Kidney glomerular epithelial cell (primary cell): ENCODE data around the gene SMIM41.

ENCODE experiments used
- DNase-seq: peaks from one replicate; lab custom pipeline; 2025; lab: John Stamatoyannopoulos, UW

The SMIM41 gene

DNA sequence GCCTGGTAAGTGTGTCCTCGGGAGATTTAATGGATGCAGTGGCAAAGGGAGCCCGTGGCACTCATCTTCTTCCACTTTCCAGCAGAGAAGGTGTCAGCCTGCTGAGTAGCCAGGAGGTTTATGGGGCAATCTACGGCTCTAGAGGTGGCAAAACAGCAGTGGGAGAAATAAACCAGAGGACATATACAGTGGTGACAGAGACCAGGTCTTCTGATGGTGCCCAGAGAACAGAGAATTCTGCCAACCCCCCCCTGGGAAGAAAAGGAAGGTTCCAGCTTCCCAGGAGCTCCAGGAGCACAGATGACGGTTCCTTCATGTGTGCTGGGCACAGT is 43.0 kb downstream of the SMIM41 start:
- no peak for DNase-seq

DNA sequence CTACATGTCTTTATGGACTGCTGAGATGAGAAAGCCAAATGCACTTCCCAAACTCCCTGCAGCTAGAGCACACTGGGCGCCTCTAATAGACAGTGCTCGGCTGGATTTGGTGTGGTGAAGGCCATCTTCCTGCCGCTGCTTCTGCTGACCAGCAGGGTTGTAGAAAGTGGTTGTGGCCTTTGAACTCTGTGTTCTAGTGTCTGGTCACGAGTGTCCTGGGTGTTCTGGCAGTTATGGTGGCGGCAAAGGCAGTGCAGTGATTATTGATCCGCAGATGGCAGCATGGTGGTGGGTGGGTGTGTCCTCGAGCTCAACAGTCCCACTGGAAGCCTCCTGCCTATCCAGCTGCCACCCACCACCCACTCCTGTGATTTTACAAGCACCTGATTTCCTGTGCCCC is 43.4 kb downstream of the SMIM41 start:
- DNase-seq = no peak

DNA sequence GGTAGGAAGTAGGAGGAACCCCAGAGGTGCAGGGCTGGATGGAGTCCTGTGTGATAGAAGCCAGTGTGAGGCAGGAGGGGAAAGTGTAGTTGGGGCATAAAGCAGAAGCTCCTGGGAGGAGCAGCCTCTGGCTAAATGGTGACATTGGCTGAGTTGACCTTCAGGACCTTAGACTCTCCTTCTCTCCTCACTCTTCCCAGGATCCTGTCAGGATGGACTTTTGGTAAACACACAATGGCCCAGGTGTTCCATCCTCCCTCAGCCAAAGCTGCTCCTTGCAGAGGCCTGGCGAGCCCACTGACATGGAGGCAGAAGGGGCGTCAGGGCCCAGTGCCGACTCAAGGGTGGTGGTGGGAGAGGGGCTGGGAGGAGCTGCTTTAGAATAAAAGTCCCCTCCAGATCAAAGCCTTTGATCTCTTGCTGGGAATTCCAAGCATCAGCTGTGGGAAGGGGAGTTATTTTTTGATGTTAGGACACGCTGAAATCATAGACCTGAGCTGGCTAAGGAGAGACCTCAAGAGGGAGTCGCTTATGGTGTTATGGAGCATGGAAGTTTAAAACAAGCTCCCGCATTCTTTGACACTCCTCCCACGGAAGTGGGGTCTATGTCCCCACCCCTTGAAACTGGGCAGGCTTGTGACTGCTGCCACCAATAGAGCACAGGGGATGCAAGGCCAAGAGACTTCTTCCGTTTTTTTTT is 44.1 kb downstream of the SMIM41 start:
- DNase-seq = no peak

DNA sequence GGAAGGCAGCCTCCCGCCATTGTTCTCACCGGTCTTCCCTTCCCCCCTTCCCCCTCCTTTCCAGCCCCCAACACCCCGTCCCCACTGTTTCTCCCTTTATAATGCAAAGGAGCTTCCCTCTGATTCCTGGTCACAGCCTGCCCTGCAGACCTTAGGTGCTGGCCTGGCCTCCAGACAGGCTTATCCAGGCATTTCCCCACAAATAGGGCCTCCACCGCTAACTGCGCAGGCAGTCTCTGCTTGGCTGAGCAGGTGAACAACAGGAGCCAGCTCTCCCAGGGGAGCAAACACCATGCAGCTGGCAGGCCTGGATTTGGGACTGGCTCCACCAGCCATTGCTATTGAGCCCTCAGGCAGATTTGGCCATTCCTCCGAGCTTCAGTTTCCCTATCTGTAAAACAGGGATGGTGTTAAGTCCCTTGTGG is 46.0 kb downstream of the SMIM41 start:
- no peak for DNase-seq

DNA sequence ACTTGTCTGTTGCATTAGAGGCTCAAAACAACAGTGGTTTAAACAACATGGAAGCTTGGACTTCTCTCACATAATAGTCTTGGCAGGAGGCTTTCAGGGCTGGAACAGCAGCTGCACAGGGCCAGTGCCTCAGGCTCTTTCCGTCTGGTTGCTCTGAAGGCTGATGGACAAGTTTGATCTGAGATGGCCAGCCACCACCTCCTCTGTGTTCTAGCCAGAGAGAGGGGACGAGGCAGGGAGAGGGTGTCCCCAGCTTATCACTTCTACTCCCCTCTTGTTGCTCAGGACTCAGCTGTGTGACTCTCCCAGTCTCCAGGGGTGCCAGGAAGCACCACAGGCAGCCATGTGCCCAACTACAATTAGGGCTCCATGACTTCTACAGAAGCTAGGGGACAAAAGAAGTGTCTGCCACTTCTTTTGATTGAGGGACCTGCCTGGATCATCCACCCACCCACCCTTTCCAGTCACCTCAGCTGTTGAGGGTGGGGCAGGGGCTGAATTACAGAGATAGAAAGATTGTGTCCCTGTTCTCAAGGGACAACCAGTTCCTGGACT is 46.6 kb downstream of the SMIM41 start:
- no peak for DNase-seq

DNA sequence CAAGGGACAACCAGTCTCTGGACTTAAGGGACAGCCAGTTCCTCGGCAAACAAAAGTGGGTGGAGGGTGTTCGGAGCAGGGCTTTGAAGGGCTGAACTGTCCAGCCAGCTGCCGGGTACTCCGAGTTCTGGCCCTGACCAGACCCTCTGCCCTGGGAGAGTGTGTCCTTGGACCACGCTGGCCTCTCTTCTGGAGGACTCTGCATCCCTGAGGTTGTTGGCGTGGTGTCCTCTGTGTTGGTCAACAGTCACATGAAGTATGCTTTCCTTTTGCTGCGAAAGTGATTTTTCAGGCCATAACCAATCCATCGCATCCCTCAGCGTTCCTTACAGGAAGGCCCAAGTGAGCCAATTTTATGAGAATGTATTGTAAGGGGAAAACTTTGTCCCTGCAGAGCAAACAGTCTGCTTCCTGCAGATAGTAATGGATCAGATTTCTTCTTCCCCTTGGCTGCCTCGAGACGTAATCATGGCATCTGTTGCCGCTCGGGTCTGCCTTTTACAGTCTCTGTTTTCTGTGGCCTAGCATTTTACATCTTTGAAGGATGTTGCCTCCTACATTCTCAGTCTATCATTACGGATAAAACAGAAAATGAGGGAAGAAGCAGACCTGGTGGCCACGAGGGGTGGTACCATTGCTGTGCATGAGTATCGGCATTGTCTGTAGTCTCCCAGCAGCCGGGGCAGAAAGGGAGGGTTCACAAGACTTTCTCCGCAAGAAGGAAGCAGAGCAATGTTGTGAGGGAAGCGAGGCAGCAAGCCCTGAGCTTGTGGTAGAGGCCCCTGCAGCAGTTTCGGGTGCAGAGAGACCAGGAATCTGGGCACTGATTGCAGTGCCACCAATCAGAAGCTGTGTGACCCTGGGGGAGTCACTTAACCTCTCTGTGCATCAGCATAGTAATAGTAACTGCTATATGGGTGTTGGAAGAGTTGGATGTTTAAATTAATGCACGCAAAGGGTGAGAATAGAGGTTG is 47.4 kb downstream of the SMIM41 start:
- DNase-seq = no peak

DNA sequence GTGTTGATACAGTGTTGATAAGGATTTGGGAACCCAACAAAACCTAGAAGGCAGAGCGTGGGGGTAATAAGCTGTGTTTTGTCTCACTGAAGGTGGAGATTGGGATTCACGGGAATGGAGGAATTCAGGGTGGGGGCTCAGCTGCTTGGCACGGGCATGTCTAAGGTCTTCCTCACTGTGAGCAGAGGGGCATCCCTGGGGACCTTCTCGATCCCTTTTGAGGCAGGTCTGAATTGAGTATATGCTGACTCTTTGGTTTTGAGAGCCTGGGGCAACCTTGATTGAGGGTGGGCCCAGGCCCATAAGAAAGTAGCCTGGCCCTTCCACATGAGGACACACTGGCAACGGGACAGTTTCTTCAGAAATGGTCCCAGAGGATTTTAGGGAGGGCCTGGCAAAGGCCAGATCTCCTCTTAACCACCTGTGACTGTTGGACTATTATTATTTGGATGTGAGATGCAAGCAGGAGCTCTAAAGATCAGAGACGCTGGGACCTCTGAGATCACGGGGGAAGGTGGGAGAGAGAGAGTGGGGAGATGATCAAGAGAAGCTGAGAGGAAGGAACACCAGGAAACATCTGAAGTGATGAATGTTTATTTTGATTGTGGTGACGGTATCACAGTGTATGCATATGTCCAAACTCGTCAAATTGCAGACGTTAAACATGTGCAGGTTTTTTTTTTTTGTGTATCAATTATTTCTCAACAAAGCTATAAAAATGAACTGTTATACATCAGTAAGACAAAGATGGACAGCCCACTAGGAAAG is 48.4 kb downstream of the SMIM41 start:
- DNase-seq = no peak

DNA sequence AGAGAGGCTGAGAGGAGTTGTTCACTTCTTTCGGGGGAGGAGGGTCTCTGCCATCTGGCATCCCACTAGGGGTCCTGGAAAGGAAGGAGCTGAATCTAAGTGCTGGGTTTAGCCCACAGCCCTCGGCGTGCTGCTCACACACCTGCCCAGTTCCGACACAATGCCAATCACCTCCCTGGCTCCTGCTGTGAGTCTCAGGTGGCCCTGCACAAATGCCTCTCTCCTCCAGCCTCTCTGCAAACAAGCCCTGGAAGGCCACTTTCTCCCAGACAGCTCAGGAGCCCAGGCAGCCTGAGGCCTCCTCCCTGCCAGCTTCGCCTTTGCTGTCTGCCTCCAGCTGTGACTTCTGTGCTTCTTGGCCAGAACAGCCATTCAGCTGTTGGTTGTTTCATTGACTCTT is 51.2 kb downstream of the SMIM41 start:
- DNase-seq = no peak

DNA sequence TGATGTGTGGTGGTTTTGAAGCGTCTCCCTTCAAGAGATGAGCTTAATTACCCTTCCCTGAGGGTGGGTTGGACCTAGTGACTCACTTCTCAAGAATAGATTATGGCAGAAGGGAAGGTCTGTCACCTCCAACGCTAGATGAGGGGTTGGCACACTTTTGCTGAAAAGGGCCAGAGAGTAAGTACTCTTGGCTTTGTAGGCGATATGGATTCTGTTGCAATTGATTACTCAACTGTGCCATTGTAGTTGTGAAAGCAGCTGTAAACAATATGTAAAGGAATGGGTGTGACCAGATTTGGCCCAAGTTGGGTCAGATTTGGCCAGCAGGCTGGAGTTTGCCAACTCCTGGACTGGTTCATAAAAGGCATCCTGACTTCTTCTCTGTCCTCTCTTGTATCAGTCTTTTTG is 53.3 kb downstream of the SMIM41 start:
- no peak for DNase-seq

DNA sequence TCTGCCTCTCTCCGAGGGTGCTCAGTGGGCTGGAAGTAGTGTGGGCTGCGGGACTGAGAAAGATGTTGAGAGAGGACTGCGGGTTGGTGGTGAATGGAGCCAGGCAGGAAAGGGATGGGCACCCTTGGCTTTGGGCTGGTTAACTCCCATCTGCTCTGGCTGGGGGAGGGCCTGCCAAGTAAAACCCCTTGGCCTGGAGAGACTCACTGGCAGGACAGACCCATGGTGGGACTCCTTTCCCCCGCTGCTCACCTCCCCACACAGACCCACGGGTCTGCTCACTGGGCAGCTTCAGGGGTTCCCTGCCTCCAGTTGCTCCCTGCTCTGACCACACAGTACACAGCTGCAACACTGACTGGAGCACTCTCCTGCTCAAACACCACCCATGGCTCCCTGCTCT is 58.2 kb downstream of the SMIM41 start:
- no peak for DNase-seq

DNA sequence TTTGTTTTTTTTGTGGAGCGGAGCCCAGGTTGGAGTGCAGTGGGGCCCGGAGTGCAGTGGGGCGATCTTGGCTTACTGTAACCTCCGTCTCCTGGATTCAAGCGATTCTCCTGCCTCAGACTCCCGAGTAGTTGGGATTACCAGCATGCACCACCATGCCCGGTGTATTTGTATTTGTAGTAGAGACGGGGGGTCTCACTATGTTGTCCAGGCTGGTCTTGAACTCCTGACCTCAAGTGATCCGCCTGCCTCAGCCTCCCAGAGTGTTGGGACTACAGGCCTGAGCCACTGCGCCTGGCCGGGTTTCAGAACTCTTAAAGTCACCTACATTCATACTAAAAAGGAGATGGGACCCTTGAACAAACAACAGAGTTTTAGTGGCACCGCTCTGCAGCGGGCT is 59.6 kb downstream of the SMIM41 start:
- DNase-seq = no peak

DNA sequence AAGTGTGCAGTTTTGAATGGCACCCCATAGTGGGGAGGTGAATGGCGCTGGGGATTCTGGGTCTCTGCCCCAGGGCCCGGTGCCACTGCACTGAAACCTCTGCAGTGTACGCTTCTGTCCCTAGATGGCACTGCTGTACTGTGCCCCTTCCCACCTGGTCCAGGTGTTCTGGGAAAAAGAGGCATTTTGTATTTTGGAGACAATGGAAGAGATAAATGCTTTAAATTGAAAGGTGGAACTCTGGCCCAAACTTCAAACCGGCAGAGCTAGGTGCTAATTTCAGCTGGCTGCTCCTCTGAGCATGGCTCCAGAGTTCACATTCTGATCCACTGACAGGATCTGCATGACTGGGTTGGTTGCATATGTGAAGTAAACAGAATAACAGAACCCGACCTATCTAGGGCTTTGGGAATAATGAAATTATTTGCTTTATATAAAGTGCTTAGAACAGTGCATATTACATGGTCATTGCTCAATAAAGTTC is 60.1 kb downstream of the SMIM41 start:
- DNase-seq = no peak

DNA sequence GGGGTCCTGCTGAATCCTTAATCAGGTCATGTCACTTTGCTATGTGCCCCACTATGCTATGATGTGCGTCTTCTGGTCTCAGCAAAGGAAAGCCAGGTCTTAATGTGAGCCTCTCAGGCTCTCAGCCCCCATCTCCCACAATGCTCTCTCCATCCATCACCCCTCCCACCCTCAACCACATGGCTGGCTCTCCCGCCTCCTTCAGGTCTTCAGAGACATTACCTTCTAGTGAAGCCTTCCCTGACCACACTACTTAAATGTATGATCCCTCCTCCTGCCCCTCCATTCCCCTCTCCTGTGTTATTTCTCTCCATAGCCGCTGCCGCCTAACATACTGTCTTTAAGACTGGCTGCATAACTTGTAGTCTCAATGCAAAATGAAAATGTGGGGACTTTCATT is 61.8 kb downstream of the SMIM41 start:
- no peak for DNase-seq

DNA sequence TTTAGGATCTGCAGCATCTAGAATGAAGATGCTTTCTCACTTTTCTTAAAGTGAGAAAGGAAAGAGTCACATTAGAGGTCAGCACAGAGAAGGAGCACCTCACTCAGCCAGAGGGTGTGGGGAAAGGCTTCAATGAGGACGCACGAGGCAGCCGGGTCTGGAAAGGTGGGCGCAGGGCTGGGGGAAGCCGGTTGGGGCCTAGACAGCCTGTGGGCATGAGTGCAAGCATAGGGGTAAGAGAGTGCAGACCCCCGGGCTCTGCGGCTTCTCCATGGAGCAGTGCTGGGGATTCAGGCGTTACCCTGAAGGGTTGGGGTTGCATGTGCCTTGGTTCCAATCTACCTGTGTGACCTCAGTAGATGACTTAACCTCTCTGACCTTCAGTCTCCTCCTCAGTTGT is 62.4 kb downstream of the SMIM41 start:
- DNase-seq = no peak

DNA sequence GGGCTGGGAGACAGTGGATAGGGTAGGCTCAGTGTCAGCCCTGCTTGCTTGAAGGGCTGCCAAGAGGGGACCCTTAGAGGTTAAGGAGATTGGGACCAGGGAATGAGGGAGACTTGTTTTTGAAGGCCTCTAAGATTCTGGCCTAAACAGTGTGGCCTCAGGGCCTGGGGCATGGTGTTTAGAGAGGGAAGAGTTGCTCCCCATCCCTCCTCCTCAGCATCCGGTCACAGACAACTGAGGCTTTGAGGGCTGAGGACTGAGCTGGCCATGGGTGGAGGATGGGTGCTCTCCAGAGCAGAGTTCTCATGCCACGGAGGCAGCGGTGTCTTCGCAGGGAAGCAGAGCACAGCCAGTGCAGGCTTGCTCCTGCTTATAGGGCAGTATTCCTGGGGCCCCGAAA is 62.9 kb downstream of the SMIM41 start:
- DNase-seq = no peak

DNA sequence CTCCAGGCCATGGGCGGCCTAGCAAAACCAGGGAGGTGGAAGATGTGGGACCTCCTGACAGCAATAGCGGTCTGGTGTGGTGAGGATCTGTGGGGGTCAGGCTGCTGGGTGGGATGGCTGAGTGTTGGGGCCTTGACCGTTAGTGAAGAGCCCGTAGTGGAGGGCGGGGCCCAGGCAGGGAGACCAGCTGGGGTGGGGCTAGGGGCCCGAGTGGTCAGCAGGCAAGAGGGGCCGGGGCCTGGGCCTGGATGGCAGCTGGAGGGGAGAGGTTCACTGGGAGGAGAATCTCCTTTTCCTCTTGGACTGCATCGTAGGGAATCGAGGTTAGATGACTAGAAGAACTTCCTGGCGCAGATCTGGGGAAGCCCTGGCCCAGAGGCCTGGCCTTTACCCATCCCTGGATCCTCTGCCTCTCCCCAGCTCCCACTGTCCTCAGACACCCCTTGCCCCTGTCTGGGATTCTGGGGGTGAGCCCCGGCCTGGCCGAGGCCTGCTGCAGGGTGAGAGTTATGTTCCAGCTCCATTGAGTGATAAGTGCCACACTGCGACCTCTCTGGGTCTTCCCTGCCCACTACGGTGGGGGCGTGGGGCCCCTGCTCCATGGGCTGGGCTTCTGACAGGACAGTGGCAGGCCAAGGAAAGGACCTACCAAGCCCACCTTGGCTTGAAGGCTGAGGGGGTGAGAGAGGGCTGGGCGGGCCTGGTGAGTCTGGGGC is 65.2 kb downstream of the SMIM41 start:
- DNase-seq = no peak

DNA sequence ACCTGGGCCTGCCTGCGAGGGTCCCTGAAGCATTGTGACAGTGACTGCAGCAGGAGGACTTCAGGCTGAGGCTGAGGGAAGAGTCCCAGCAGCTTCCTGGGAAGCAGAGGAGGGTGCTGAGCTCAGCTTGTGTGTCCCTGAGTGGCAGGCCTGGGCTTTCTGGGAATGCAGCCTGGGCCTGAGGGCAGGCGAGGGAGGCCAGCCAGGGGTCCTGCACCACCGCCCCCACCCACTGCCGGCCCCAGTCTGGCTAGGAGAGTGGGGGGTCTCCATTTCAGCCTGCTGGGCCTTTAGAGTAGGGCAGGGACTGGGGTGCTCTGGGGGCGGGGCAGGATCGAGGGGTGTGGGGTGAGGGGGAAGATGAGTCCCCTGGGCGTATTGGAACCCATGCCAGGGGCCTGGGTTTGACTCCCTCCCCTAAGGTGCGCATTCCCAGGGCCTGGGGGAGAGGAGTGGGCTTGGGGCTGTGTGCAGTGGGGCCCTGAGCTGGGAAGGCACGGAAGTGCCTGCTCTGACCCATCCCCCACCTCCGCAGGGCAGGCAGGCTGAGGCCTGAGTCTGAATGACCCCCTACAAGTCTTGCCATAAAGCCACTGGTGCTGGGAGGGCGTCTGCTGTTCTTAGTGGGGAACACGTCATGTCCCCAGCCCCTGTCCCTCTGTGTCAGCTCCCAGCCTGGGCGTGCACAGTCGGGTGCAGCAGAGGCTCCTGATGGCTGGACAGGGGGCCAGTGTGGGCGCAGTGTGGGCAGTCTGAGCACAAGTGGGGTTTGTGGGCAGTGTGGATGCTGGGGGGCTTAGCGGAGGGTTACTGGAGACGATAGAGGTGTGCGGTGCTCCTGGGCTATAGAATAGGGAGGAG is 66.0 kb downstream of the SMIM41 start:
- DNase-seq = no peak

DNA sequence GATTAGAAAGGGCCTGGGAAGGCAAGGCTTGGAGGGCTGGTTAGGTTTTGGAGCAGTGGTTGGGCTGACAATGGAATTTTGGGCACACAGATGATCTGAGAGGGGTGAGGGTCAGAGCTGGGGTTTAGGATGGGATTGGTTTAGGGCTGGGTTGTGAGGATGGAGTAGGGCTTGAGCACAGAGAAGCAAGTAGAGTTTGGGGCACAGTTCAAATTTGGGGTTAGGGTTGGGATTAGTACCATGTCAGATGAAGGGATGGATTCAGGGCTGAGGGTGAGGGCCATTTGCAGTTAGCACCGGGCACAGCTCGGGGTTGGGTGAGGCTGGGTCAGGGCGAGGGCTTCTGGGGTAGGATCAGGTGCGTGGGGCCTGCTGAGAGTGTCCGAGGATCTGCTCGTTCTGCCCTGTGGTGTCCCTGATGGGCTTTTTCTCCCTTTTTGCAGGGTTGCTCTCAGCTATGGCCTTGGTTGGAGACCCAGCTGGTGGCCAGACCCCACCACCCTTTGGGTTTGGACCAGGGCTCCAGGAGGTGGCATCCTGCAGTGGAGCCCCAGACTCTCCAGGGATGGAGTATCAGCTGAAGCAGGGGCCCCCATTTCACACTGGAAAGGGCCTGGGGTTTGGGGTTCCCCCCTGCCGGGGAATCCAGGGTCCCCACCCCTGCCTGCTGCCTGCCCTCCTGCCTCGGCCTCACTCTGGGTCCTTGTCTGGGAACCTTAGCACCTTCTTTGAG is 66.8 kb downstream of the SMIM41 start:
- DNase-seq = no peak

DNA sequence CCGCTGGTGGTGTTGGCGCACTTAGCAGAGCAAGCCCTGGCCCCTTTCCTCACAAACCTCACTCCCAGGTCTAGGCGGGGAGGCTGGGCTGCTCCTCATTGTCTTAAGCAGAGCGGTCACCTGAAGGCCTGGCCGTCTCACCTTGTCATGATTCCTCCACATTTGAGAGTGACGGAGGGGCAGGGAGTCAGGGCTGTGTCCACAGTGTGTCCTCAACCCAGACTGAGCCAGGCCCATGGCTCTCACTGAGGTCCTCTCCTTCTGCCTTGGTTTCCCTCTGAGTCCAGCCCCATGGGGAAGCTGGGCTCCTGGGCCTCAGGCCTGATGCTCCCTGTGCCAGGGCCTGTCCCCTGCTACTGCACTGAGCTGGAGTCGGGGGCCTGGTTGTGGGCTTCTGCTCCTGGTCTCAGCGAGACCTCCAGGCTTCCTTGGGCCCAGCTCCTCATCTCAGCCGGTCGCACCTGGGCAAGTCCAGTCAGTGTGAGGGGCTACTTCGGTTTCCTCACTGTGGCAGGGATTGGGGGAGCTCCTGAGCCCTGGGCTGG is 67.4 kb downstream of the SMIM41 start:
- DNase-seq = no peak
